ENCODE results near the gene MMEL1. TPM values are rescaled to one million over a fixed set of nuclear protein-coding genes. Genes with fewer than 3 reads are reported as not detected.

The MMEL1 gene
- polyA plus RNA-seq, 1 donor from 2014 or later = 5.2 TPM

GRCh38 chr1:2612591-2613365, 20.0 kb downstream of the MMEL1 start:
- H3F3A ChIP-seq (ENCODE audit: insufficient read depth, low read length, poor library complexity, severe bottlenecking) = no peaks in the 10 kb centered on the region
- H4K20me1 ChIP-seq (ENCODE audit: insufficient read depth) = no peaks in the 10 kb centered on the region
- no peaks in the 10 kb centered on the region for H3K27me3 ChIP-seq (ENCODE audit: insufficient read depth, low read depth, low read length)
- H3K27ac ChIP-seq (ENCODE audit: low read length) = no peak overlapping the region
- H3K9me3 ChIP-seq (ENCODE audit: low read length) = peaks cover 3% of the 10 kb centered on the region
- no peaks in the 10 kb centered on the region for H3K79me2 ChIP-seq (replicated peaks; ENCODE audit: insufficient read depth, low read length)
- H2AFZ ChIP-seq (ENCODE audit: low read depth, low read length) = no peak overlapping the region
- no peak overlapping the region for H3K4me2 ChIP-seq (ENCODE audit: low read length)
- H3K9me2 ChIP-seq (ENCODE audit: insufficient read depth, low read length) = no peaks in the 10 kb centered on the region
- H3K36me3 ChIP-seq (ENCODE audit: insufficient read depth, low read length) = no peaks in the 10 kb centered on the region
- no peak overlapping the region for H3K4me3 ChIP-seq (ENCODE audit: low read length)
- TF ChIP-seq REST (IDR thresholded peaks at IDR 0.05; ENCODE audit: borderline replicate concordance) = no peak
- no peak for TF ChIP-seq TAF1 (IDR thresholded peaks at IDR 0.05; ENCODE audit: low read depth)
- TF ChIP-seq POLR2AphosphoS5 (IDR thresholded peaks at IDR 0.05) = no peak
- no peak for TF ChIP-seq EZH2 (IDR thresholded peaks at IDR 0.05; ENCODE audit: borderline replicate concordance, insufficient read depth, low read length, poor library complexity, severe bottlenecking)
- no peak for TF ChIP-seq EP300 (conservative IDR thresholded peaks at IDR 0.05; ENCODE audit: poor library complexity, severe bottlenecking)
- TF ChIP-seq RAD21 (conservative IDR thresholded peaks at IDR 0.05) = no peak
- H3K9ac ChIP-seq (ENCODE audit: low read length) = no peak overlapping the region

GRCh38 chr1:2611621-2612437, 21.0 kb downstream of the MMEL1 start:
- H3K27me3 ChIP-seq (ENCODE audit: insufficient read depth, low read depth, low read length) = no peaks in the 10 kb centered on the region
- H3K9me2 ChIP-seq (ENCODE audit: insufficient read depth, low read length) = no peaks in the 10 kb centered on the region
- H3K79me2 ChIP-seq (replicated peaks; ENCODE audit: insufficient read depth, low read length) = no peaks in the 10 kb centered on the region
- H3K36me3 ChIP-seq (ENCODE audit: insufficient read depth, low read length) = no peaks in the 10 kb centered on the region
- no peaks in the 10 kb centered on the region for H4K20me1 ChIP-seq (ENCODE audit: insufficient read depth)
- H3K9me3 ChIP-seq (ENCODE audit: low read length) = peaks cover 3% of the 10 kb centered on the region
- H3K4me3 ChIP-seq (ENCODE audit: low read length) = no peak overlapping the region
- H3K9ac ChIP-seq (ENCODE audit: low read length) = no peak overlapping the region
- H2AFZ ChIP-seq (ENCODE audit: low read depth, low read length) = no peak overlapping the region
- no peak for TF ChIP-seq POLR2AphosphoS5 (IDR thresholded peaks at IDR 0.05)
- TF ChIP-seq REST (IDR thresholded peaks at IDR 0.05; ENCODE audit: borderline replicate concordance) = no peak
- no peak for TF ChIP-seq TAF1 (IDR thresholded peaks at IDR 0.05; ENCODE audit: low read depth)
- TF ChIP-seq MXI1 (conservative IDR thresholded peaks at IDR 0.05; ENCODE audit: poor library complexity, severe bottlenecking) = no peak
- no peak for TF ChIP-seq RAD21 (conservative IDR thresholded peaks at IDR 0.05)
- no peak for TF ChIP-seq EZH2 (IDR thresholded peaks at IDR 0.05; ENCODE audit: borderline replicate concordance, insufficient read depth, low read length, poor library complexity, severe bottlenecking)
- TF ChIP-seq SMC3 (conservative IDR thresholded peaks at IDR 0.05; ENCODE audit: poor library complexity) = no peak
- TF ChIP-seq, protein P1, sequence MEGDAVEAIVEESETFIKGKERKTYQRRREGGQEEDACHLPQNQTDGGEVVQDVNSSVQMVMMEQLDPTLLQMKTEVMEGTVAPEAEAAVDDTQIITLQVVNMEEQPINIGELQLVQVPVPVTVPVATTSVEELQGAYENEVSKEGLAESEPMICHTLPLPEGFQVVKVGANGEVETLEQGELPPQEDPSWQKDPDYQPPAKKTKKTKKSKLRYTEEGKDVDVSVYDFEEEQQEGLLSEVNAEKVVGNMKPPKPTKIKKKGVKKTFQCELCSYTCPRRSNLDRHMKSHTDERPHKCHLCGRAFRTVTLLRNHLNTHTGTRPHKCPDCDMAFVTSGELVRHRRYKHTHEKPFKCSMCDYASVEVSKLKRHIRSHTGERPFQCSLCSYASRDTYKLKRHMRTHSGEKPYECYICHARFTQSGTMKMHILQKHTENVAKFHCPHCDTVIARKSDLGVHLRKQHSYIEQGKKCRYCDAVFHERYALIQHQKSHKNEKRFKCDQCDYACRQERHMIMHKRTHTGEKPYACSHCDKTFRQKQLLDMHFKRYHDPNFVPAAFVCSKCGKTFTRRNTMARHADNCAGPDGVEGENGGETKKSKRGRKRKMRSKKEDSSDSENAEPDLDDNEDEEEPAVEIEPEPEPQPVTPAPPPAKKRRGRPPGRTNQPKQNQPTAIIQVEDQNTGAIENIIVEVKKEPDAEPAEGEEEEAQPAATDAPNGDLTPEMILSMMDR (IDR thresholded peaks at IDR 0.05; ENCODE audit: poor library complexity, severe bottlenecking) = no peak
- no peak for TF ChIP-seq EP300 (conservative IDR thresholded peaks at IDR 0.05; ENCODE audit: poor library complexity, severe bottlenecking)
- no peak overlapping the region for H3K27ac ChIP-seq (ENCODE audit: low read length)
- H3F3A ChIP-seq (ENCODE audit: insufficient read depth, low read length, poor library complexity, severe bottlenecking) = no peaks in the 10 kb centered on the region
- no peak overlapping the region for H3K4me2 ChIP-seq (ENCODE audit: low read length)
